NK-92 treated with Interleukin-12 subunit alpha and Interleukin-12 subunit beta, amount 100 ng/mL, for 24 hours (cell line): ENCODE results near the gene SPINT1.

Experiments
- DNase-seq: peaks from one replicate; lab custom pipeline; 2025; lab: John Stamatoyannopoulos, UW

The SPINT1 gene

DNA sequence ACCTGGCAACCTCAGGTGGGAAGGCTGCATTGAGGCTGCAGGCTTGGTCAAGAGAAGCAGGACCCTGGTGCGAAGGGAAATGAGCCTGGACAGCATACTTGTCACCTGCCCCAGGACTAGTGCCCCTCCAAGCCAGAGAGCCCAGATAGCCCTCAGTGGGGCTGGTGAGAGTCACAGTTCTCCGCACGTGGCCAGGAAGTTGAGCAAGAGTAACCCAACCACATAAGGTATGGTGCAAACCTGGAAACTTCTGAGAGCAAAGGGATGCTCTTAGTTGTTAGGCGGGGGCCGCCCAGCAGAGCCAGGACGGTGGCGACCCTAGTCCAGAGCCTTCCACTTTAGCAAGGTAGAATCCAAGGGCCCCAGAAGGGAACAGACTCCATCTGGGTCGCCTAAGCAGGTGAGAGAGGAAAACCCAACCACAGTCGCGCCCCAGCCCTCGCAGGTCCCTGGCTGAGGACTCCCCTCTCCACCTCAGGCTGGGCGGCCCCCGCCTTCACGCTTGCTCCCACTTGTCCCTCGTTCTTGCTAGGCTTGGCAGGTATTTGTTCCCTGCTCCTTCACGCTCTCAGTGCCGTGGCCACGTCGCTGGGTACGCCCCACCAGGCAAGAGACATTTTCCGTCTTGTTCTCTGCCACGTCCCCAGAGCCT lies 49.3 kb downstream of the SPINT1 start:
- peak; percentile 87 for DNase-seq

DNA sequence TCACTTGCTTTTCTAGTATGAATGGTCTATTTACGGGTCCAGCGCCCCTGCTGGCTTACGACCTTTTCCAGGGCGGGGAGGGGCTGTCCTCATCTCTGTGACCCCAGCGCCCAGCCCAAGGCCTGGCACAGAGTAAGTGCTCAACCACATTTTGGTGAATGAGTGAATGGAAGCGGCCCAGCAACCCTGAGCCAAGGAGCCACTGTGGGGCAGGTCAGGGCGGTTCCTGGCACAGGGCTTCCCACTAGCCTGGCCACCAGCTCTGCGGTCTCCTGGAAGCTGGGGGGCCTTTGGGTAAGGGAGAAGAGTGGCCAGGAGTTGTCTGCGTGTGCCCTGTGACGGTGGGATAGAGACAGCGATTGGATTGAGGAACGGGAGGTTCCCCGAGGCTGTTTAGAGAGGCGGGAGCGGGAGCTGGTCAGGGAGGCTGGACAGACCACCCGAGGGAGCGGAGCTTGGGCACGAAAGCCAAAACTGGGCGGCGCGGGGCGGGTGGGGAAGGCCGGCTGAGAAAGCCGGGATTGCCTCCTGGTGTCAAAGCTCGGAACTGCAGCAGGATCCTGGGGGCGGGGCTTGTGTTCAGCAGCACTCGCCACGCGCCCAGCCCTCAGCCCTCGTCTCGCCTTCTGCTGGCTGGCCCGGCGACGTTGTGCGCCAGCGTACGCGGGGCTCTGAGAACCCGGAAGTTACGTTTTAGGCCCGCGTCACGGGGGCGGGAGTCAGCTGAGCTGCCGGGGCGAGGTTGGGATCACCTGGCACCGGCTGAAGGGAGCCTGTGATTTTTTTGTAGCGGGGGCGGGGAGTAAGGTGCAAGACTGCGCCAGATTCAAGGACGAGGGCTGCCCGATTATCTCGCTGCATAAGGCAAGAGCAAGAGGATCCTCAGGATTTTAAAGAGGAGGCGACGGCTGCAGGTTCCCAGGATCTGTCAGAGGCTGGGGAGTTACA lies 50.2 kb downstream of the SPINT1 start, which contains the start of gene VPS18:
Gene VPS18, plus strand, starts transcription at position 718 of the 948 bp plus-strand sequence. CDS start 319 bp downstream, outside the sequence.
- DNase-seq: peak; percentile 99

DNA sequence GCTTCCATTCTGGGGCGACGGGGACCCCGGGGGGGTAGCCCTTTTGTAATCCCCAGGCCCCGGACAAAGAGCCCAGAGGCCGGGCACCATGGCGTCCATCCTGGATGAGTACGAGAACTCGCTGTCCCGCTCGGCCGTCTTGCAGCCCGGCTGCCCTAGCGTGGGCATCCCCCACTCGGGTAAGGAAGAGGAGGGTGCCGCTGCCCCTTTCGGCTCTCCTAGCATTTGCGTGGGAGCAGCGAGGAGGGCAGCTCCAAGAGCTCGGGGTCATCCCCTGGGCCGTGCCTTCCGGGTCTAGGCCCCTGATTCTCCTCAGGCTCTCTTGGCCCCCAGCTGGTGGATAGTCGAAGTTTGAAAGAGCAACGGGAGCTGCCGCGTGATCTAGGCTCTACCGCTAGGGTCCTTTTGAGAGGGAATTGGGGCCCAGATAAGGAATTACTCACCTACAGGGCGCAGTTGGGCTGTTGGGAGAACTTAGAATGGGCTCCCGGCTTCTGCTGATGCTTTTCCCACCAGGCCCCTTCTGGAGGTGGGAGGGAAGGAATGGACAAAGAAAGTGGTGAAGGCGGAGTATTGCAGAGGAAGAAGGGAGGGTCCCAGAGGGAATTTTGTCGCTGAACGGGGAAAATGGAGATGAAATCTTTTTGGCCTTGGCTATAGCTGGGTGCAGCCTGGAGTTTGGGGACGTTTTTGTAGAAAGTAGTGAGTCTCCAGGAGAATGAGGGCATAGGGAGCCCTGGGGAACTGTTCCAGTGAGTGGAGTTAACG lies 51.0 kb downstream of the SPINT1 start:
- no peak for DNase-seq

DNA sequence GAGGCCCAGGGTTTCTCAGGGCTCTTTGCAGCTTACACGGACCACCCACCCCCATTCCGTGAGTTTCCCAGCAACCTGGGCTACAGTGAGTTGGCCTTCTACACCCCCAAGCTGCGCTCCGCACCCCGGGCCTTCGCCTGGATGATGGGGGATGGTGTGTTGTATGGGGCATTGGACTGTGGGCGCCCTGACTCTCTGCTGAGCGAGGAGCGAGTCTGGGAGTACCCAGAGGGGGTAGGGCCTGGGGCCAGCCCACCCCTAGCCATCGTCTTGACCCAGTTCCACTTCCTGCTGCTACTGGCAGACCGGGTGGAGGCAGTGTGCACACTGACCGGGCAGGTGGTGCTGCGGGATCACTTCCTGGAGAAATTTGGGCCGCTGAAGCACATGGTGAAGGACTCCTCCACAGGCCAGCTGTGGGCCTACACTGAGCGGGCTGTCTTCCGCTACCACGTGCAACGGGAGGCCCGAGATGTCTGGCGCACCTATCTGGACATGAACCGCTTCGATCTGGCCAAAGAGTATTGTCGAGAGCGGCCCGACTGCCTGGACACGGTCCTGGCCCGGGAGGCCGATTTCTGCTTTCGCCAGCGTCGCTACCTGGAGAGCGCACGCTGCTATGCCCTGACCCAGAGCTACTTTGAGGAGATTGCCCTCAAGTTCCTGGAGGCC lies 55.8 kb downstream of the SPINT1 start:
- DNase-seq: no peak

DNA sequence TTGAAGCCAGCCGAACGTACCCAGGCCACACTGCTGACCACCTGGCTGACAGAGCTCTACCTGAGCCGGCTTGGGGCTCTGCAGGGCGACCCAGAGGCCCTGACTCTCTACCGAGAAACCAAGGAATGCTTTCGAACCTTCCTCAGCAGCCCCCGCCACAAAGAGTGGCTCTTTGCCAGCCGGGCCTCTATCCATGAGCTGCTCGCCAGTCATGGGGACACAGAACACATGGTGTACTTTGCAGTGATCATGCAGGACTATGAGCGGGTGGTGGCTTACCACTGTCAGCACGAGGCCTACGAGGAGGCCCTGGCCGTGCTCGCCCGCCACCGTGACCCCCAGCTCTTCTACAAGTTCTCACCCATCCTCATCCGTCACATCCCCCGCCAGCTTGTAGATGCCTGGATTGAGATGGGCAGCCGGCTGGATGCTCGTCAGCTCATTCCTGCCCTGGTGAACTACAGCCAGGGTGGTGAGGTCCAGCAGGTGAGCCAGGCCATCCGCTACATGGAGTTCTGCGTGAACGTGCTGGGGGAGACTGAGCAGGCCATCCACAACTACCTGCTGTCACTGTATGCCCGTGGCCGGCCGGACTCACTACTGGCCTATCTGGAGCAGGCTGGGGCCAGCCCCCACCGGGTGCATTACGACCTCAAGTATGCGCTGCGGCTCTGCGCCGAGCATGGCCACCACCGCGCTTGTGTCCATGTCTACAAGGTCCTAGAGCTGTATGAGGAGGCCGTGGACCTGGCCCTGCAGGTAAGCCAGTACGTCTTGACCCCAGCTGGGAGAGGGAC lies 56.6 kb downstream of the SPINT1 start:
- no peak for DNase-seq

DNA sequence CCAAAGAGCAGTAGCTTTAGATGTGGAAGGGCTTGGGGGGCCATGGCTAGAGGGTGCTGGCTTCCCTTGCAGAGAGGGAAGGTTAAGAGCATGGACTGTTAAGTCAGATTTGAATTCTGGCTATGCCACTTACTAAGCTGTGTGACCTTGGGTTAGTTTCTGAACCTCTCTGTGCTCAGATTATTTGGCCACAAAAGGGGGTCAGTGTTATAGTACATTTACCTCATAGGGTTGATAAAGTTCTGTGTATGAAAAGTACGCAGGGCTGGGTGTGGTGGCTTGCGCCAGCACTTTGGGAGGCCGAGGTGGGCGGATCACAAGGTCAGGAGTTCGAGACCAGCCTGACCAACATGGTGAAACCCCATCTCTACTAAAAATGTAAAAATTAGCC lies 57.2 kb downstream of the SPINT1 start:
- no peak for DNase-seq

DNA sequence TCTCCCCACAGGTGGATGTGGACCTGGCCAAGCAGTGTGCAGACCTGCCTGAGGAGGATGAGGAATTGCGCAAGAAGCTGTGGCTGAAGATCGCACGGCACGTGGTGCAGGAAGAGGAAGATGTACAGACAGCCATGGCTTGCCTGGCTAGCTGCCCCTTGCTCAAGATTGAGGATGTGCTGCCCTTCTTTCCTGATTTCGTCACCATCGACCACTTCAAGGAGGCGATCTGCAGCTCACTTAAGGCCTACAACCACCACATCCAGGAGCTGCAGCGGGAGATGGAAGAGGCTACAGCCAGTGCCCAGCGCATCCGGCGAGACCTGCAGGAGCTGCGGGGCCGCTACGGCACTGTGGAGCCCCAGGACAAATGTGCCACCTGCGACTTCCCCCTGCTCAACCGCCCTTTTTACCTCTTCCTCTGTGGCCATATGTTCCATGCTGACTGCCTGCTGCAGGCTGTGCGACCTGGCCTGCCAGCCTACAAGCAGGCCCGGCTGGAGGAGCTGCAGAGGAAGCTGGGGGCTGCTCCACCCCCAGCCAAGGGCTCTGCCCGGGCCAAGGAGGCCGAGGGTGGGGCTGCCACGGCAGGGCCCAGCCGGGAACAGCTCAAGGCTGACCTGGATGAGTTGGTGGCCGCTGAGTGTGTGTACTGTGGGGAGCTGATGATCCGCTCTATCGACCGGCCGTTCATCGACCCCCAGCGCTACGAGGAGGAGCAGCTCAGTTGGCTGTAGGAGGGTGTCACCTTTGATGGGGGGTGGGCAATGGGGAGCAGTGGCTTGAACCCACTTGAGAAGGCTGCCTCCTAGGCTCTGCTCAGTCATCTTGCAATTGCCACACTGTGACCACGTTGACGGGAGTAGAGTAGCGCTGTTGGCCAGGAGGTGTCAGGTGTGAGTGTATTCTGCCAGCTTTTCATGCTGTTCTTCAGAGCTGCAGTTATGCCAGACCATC lies 59.0 kb downstream of the SPINT1 start:
- peak; percentile 67 for DNase-seq

DNA sequence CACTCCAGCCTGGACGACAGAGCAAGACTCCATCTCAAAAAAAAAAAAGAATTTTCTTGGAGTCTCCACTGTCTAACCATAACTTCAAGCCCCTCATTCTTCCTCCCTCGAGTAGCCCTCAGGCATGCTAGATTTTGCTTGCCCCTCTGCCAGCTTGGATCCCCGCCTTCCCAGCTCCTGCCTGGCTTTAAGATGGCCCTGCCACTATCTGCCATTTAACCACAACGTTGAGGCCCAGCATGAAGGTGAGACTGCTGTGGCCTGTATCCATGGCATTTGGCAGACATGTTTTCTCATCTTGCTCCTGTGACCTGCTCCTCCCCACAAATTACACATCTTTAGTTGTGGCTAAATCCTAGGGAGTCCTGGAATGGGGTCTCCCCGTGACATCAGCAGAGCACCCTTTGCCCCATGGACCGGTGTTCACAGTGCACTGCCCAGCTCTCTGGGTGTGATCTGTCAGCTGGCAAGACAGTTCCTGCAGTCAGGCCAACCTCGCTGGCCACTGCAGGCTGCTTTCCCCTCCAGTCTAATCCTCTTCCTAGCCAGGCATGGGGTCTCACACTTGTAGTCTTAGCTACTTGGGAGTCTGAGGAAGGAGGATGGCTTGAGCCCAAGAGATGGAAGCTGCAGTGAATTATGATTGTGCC lies 60.8 kb downstream of the SPINT1 start:
- DNase-seq: no peak

DNA sequence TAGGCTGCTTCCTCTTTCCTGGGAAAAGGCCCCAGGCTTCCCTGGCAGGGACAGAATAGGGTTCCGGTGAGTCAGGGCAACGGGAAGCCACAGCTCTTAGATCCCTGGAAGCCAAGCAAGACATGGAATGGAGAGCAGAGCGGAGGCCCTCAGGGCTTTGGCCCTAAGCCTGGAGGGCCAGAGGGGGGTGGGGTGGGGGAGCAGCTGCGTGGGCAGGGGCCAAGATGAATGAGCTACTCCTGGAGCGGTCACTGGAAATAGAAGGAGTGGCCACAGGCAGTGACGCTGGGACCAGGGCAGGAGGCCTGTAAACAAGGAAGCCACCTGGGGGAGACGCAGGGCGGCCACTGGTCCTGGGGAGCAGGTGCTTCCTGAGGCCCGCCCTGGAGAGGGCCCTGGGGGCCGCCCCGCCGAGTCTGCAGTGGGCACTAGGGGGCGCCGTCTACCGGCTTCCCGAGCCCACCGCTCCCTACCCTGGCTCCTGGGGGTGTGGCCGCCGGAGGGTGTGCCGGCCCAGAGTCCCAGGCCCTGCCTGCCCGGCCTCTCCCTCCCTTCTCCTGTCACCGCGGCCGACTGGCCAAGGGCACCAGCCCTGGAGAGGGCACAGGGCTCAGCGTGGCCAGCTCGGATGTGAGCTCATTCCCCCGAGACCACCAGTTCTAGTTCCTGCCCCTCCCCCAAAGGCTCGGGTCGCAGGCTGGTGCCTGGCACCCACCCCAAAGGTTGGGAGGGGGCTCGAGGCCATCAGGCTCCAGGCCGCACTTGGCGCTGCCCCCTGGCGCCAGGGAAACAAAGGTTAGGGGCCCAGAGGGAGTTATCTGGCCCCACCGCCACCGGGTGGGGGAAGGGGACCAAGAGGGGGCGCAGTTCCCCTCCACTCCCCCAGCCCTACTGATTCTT lies 62.5 kb downstream of the SPINT1 start:
- DNase-seq: no peak

DNA sequence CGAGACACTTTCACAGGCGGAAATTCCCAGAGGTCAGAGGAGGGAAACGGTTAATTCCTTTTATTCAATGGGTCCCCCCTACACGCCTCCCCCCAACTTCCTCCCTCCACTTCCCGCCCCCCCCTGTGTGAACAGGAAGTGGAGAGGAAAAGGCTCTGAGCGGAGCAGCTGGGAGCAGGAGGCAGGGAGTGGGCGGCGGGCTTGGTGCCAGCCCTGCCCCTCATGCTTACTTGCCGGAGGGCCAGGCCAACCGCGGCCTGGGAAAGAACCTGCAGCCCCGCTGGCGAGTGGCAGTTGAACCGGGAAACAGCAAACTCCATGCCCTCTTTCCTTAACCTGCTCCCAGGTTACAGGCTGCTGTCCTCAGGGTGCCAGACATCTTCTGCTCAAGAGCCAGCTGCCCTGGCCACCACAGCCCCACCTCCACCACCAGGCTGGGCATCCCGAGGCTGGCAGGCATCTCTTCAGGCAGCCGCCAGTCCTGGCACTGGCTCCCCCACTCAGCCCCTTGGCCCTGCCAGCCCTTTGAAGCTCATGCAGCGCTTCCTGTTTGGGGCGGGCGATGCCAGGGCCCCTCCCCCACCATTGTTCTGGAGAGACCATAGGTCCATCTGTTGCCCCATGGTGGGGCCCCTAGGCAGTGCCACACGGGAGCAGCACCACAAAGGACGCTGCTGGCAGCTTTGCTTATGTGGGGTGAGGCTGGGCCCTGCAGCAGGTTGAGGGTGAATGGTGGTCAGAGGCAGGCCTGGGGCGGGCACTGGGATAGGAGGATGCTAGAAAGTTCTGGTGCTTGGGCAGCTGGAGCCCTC lies 63.3 kb downstream of the SPINT1 start:
- no peak for DNase-seq
